Caco-2 (cell line): ENCODE measurements around the gene CERKL. TPM values are rescaled to one million over a fixed set of nuclear protein-coding genes. Genes with fewer than 3 reads are reported as not detected.

Source experiments
- BruUV-seq: library from RNA; stranded (reverse); fragments of 400-500 nt; replicated peaks from 2 replicates; lab custom pipeline; 2021; lab: Mats Ljungman, UMichigan
- CTCF ChIA-PET: fragments of 300-600 bp; sonication (Branson Sonifier 250); formaldehyde crosslinking; loops from one replicate; lab custom pipeline; 2022; ENCODE audit warnings: antibody characterized with exemption; lab: Charles Lee
- POLR2A ChIA-PET: fragments of 300-600 bp; sonication (Branson Sonifier 250); formaldehyde crosslinking; loops from one replicate; lab custom pipeline; 2022; ENCODE audit warnings: antibody characterized with exemption; lab: Charles Lee
- DNase-seq, 2 experiments: peaks; one replicate each; pipeline versions ENCODE4 v3.0.0 to v3.0.0-alpha.2; 2020 to 2022
- H3K27me3 ChIP-seq: replicated peaks from 2 replicates; pipeline ENCODE4 v1.6.0; 2011; ENCODE audit warnings: low read length; ENCODE audit not compliant: control insufficient read depth, insufficient read depth
- H3K36me3 ChIP-seq: 2 replicates; pipeline ENCODE4 v1.5.1; 2011; ENCODE audit warnings: low read length; ENCODE audit not compliant: control insufficient read depth, insufficient read depth
- H3K4me1 ChIP-seq: fragments of 250-450 bp; sonication (Bioruptor Pico); 2 replicates; pipeline ENCODE4 v1.5.1; 2020; ENCODE audit warnings: mild to moderate bottlenecking
- H3K4me3 ChIP-seq: 2 replicates; pipeline ENCODE4 v1.5.1; 2011; ENCODE audit warnings: low read depth, mild to moderate bottlenecking, control low read depth, low read length
- H3K9me3 ChIP-seq: fragments of 250-450 bp; sonication (Bioruptor Pico); 2 replicates; pipeline ENCODE4 v1.5.1; 2020; ENCODE audit warnings: mild to moderate bottlenecking, moderate library complexity
- H3K27ac Mint-ChIP-seq: one replicate; pipeline ENCODE4 v1.8.0; 2022; ENCODE audit warnings: mixed read lengths; ENCODE audit not compliant: unreplicated experiment
- H3K27me3 Mint-ChIP-seq: one replicate; pipeline ENCODE4 v1.8.0; 2022; ENCODE audit warnings: mixed read lengths; ENCODE audit not compliant: insufficient read depth, unreplicated experiment
- H3K36me3 Mint-ChIP-seq: one replicate; pipeline ENCODE4 v1.8.0; 2022; ENCODE audit warnings: mild to moderate bottlenecking, mixed read lengths; ENCODE audit not compliant: insufficient read depth, unreplicated experiment
- H3K4me1 Mint-ChIP-seq: one replicate; pipeline ENCODE4 v1.8.0; 2022; ENCODE audit warnings: low read depth, mixed read lengths; ENCODE audit not compliant: unreplicated experiment
- H3K4me3 Mint-ChIP-seq: one replicate; pipeline ENCODE4 v1.8.0; 2022; ENCODE audit warnings: mild to moderate bottlenecking, moderate library complexity, mixed read lengths; ENCODE audit not compliant: unreplicated experiment
- H3K9me3 Mint-ChIP-seq: one replicate; pipeline ENCODE4 v1.8.0; 2022; ENCODE audit warnings: mixed read lengths; ENCODE audit not compliant: unreplicated experiment
- CTCF ChIP-seq, 2 experiments: fragments of 200-600 bp in 1 of 2; IDR thresholded peaks; 1 replicate in 1 of 2; 2 replicates in 1 of 2; pipeline versions ENCODE4 v1.5.1 to v1.8.0; 2011 to 2022; ENCODE audit warnings: antibody characterized with exemption in 1 of 2, control low read depth in 1 of 2, inconsistent platforms in 1 of 2, low read depth in 1 of 2, low read length in 1 of 2, mild to moderate bottlenecking in 1 of 2, moderate library complexity in 1 of 2; ENCODE audit not compliant: insufficient read depth in 1 of 2, severe bottlenecking in 1 of 2, unreplicated experiment in 1 of 2
- intact Hi-C: fragments of 100-400 bp; cut with micrococcal nuclease; formaldehyde crosslinking; loops from one replicate; pipeline ENCODE4 v1.10.0; 2022; ENCODE audit not compliant: unreplicated experiment
- total RNA-seq: library from RNA; stranded (reverse); gene quantifications from 2 replicates; pipeline ENCODE4 v1.2.3, GENCODE V29; 2022

Gene CERKL
- total RNA-seq, 1 experiment from 2014 or later: not detected

GRCh38 chr2:181596556-181596955 is 60.3 kb downstream of the CERKL start:
- Histone ChIP-seq H3K36me3 (no peaks in the 10 kb centered on the region), H3K4me1 (no peaks in the 10 kb centered on the region), H3K4me3 (no peak overlapping the region), H3K9me3 (no peaks in the 10 kb centered on the region), H3K27me3 (no peaks in the 10 kb centered on the region)
- H3K4me3 Mint-ChIP-seq: no peak overlapping the region
- H3K4me1 Mint-ChIP-seq: no peaks in the 10 kb centered on the region
- ChIA-PET CTCF (no interaction called here), POLR2A (no interaction called here)
- no peak overlapping the region for H3K27ac Mint-ChIP-seq
- TF ChIP-seq CTCF (IDR thresholded peaks at IDR 0.05; ENCODE audit: insufficient read depth in 1 of 2, low read depth in 1 of 2, low read length in 1 of 2, severe bottlenecking in 1 of 2, unreplicated experiment in 1 of 2): no peak
- BruUV-seq: no TSS peak
- no peaks in the 10 kb centered on the region for H3K27me3 Mint-ChIP-seq
- no peaks in the 10 kb centered on the region for H3K36me3 Mint-ChIP-seq
- no peak for DNase-seq
- intact Hi-C loops: no loop called here
- H3K9me3 Mint-ChIP-seq: no peaks in the 10 kb centered on the region

- Histone ChIP-seq H3K4me3 (no peak overlapping the region), H3K36me3 (no peaks in the 10 kb centered on the region), H3K9me3 (no peaks in the 10 kb centered on the region), H3K4me1 (no peaks in the 10 kb centered on the region), H3K27me3 (no peaks in the 10 kb centered on the region)
- no peaks in the 10 kb centered on the region for H3K27me3 Mint-ChIP-seq
- no peak overlapping the region for H3K4me3 Mint-ChIP-seq
- ChIA-PET CTCF (no interaction called here), POLR2A (no interaction called here)
- H3K9me3 Mint-ChIP-seq: no peaks in the 10 kb centered on the region
- H3K36me3 Mint-ChIP-seq: no peaks in the 10 kb centered on the region
- H3K27ac Mint-ChIP-seq: no peak overlapping the region
- intact Hi-C loops: no loop called here
- TF ChIP-seq CTCF (IDR thresholded peaks at IDR 0.05; ENCODE audit: insufficient read depth in 1 of 2, low read depth in 1 of 2, low read length in 1 of 2, severe bottlenecking in 1 of 2, unreplicated experiment in 1 of 2): no peak
- DNase-seq: no peak
- no TSS peak for BruUV-seq
- H3K4me1 Mint-ChIP-seq: no peaks in the 10 kb centered on the region
Observed at GRCh38 chr2:181594322-181594721, 62.6 kb downstream of the CERKL start.

GRCh38 chr2:181589779-181590178 is 67.1 kb downstream of the CERKL start:
- no peak for DNase-seq
- Mint-ChIP-seq H3K36me3 (no peaks in the 10 kb centered on the region), H3K9me3 (no peaks in the 10 kb centered on the region), H3K27ac (no peak overlapping the region), H3K4me3 (no peak overlapping the region), H3K27me3 (peaks cover 2% of the 10 kb centered on the region), H3K4me1 (no peaks in the 10 kb centered on the region)
- H3K36me3 ChIP-seq: no peaks in the 10 kb centered on the region
- POLR2A ChIA-PET: no interaction called here
- no peaks in the 10 kb centered on the region for H3K9me3 ChIP-seq
- no peak for TF ChIP-seq CTCF (IDR thresholded peaks at IDR 0.05; ENCODE audit: insufficient read depth in 1 of 2, low read depth in 1 of 2, low read length in 1 of 2, severe bottlenecking in 1 of 2, unreplicated experiment in 1 of 2)
- BruUV-seq: no TSS peak
- H3K4me1 ChIP-seq: no peaks in the 10 kb centered on the region
- intact Hi-C loops: no loop called here
- no peaks in the 10 kb centered on the region for H3K27me3 ChIP-seq
- CTCF ChIA-PET: no interaction called here
- no peak overlapping the region for H3K4me3 ChIP-seq
